Spinal cord (tissue), 10 donors: ENCODE results near the gene GCNT2. TPM values are rescaled to one million over a fixed set of nuclear protein-coding genes. Genes with fewer than 3 reads are reported as not detected.
"Not testable (repeated sequence)": the region's sequence is repeated elsewhere in the genome, so short reads cannot be mapped to it uniquely, and the experiment has no call there.

Experiments
- DNase-seq, 6 donors: peaks; one replicate each; pipeline versions ENCODE4 v3.0.0 to v3.0.0-alpha.2; 2013 to 2015; ENCODE audit warnings: low spot score in 6 of 6, low read depth in 4 of 6
- H3K27ac ChIP-seq: one replicate; pipeline ENCODE4 v1.5.1; 2013; ENCODE audit warnings: low read depth, low read length, control low read depth
- H3K27me3 ChIP-seq: one replicate; pipeline ENCODE4 v1.6.1; 2013; ENCODE audit warnings: low read length; ENCODE audit not compliant: control insufficient read depth, insufficient read depth
- H3K36me3 ChIP-seq: one replicate; pipeline ENCODE4 v1.6.1; 2013; ENCODE audit warnings: low read length; ENCODE audit not compliant: control insufficient read depth, insufficient read depth
- H3K4me1 ChIP-seq: one replicate; pipeline ENCODE4 v1.6.1; 2013; ENCODE audit warnings: low read length; ENCODE audit not compliant: control insufficient read depth, insufficient read depth
- H3K4me3 ChIP-seq: one replicate; pipeline ENCODE4 v1.5.1; 2013; ENCODE audit warnings: low read depth, low read length, control low read depth
- H3K9me3 ChIP-seq: one replicate; pipeline ENCODE4 v1.6.1; 2013; ENCODE audit warnings: low read length; ENCODE audit not compliant: control insufficient read depth, insufficient read depth
- WGBS: methylation state at CpG from one replicate; pipeline ENCODE4 v1.1.5; 2013; ENCODE audit warnings: missing lambda C conversion rate; ENCODE audit not compliant: insufficient coverage; 5-methylcytosine and 5-hydroxymethylcytosine counted together
- polyA plus RNA-seq, 2 donors: library from polyadenylated mRNA; unstranded; fragments of 120-200 nt; gene quantifications; one replicate each; pipeline ENCODE4 v1.2.1, GENCODE V29; 2013; ENCODE audit not compliant: insufficient read length in 2 of 2
- total RNA-seq, 2 donors: library from RNA; depleted of rRNA in 1 of 2; stranded (reverse); fragments of 120-200 nt in 1 of 2; fragments of >200 nt in 1 of 2; gene quantifications; one replicate each; pipeline versions ENCODE4 v1.2.3 to v1.2.4, GENCODE V29; 2013 to 2014
- donor health status: healthy.

Gene GCNT2
- total and polyA plus RNA-seq, 4 donors, result 7.9 to 28.8 (median 13.2) TPM

GRCh38 chr6:10510592-10511367 is 10.4 kb upstream of the GCNT2 start:
- DNase-seq, result peak in 5 of 6 donors; percentile 15 to 84 (median 33)
- no peak overlapping the region for H3K27ac ChIP-seq
- no peaks in the 10 kb centered on the region for H3K27me3 ChIP-seq
- H3K9me3 ChIP-seq, result no peaks in the 10 kb centered on the region
- H3K4me1 ChIP-seq, result peaks cover 5% of the 10 kb centered on the region
- H3K36me3 ChIP-seq, result no peaks in the 10 kb centered on the region
- H3K4me3 ChIP-seq, result no peak overlapping the region
- 64% methylated on average over 10 of the region's 17 CpGs for WGBS

DNA sequence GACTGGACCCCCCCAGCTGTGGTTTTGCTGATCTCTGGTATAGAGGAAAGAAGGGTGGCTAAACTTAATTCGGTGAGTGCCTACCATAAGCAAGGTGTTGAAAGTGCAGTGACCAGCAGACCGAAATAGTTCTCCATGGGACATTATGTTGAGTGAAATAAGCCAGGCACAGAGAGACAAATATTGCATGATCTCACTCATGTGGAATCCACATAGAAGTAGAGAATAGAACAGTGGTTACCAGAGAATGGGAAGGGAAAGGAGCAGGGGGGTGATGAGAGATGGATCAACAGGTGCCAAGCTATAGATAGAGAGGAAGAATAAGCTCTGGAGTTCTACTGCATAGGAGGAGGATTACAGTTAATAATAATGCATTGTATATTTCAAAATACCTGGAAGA is 9.7 kb upstream of the GCNT2 start:
- Histone ChIP-seq H3K27me3 (no peaks in the 10 kb centered on the region), H3K4me3 (no peak overlapping the region), H3K36me3 (no peaks in the 10 kb centered on the region), H3K9me3 (no peaks in the 10 kb centered on the region), H3K27ac (no peak overlapping the region), H3K4me1 (peaks cover 5% of the 10 kb centered on the region)
- DNase-seq, result no peak
- WGBS, result 83% methylated on average over 1 of the region's 2 CpGs

DNA sequence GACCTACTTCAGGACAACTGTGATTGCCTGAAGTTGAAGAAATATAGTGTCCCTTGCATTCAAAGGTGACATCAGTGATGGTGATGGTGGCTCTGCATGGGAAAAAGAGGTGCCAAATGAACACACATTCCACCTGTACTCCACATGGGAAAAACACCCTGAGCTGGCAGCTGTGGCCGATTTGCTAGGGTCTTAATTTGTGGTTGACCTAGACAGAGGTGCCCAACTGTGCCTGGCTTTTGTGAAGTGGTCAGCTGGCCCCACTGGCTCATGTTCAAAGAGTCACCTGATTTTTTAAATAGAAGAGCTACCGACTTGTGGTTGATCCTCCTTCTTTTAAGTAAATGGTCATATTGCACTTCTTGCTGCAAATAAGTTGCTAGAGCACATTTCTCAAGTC is 7.6 kb upstream of the GCNT2 start:
- Histone ChIP-seq H3K4me1 (peaks cover 5% of the 10 kb centered on the region), H3K27ac (no peak overlapping the region), H3K9me3 (no peaks in the 10 kb centered on the region), H3K36me3 (no peaks in the 10 kb centered on the region), H3K27me3 (no peaks in the 10 kb centered on the region), H3K4me3 (no peak overlapping the region)
- 80% methylated on average over 1 of the region's 2 CpGs for WGBS
- no peak for DNase-seq

DNA sequence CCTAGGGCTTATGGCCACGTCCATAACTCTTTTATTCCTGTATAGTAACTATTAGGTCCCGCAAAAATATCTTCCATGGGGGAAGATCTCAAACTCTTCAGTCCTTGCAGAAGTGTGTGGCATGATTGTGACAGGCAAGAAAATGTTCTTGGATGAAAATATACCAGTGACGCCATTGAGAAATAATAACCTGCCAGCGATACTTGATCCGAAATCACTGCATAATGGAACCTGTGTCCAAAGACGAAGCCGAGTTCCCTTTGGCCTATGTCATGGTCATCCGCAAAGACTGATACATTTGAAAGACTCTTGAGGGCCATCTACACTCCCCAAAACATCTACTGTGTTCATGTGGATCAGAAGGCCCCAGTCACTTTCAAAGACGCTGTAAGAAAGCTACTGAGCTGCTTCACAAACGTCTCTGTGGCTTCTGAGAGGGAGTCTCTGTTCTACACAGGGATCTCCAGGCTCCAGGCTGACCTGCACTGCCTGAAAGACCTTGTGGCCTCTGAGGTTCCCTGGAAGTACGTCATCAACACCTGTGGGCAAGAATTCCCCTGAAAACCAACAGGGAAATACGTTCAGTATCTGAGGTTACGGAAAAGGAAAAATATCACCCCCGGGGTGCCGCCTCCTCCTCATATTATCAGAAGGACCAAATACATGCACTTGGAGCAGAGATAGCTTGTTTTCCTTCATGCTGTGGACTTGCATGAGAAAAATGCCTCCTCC is 6.9 kb upstream of the GCNT2 start:
- no peak overlapping the region for H3K4me3 ChIP-seq
- peaks cover 5% of the 10 kb centered on the region for H3K4me1 ChIP-seq
- no peaks in the 10 kb centered on the region for H3K27me3 ChIP-seq
- 69% methylated on average over 11 of the region's 15 CpGs for WGBS
- H3K9me3 ChIP-seq, result no peaks in the 10 kb centered on the region
- no peaks in the 10 kb centered on the region for H3K36me3 ChIP-seq
- no peak for DNase-seq
- H3K27ac ChIP-seq, result no peak overlapping the region

DNA sequence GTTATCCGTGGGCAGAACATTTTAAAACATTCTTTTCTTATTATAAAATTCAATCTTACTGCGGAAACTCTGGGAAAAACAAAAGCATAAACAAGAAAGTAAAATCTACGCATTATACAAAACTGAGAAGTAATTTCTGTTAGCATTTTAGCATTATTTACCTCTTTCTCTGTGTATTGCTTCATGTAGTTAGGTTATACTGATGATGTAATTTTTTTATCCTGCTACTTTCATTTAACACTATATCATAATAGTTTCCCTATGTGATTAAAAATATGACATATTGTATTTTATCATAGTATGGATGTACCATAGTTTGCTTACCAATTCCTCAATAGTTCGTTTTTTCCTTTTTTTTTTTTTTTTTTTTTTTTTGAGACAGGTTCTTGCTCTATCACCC is 4.2 kb upstream of the GCNT2 start:
- Histone ChIP-seq H3K36me3 (no peaks in the 10 kb centered on the region), H3K27me3 (no peaks in the 10 kb centered on the region), H3K4me3 (no peak overlapping the region), H3K4me1 (no peaks in the 10 kb centered on the region), H3K27ac (no peak overlapping the region), H3K9me3 (no peaks in the 10 kb centered on the region)
- WGBS, result no CpG with 5 or more reads among the region's 4 CpGs
- no peak for DNase-seq

- no peaks in the 10 kb centered on the region for H3K9me3 ChIP-seq
- no peaks in the 10 kb centered on the region for H3K27me3 ChIP-seq
- no peak overlapping the region for H3K4me3 ChIP-seq
- DNase-seq, result no peak
- no peaks in the 10 kb centered on the region for H3K36me3 ChIP-seq
- no peaks in the 10 kb centered on the region for H3K4me1 ChIP-seq
- no peak overlapping the region for H3K27ac ChIP-seq
- 100% methylated on average over 2 of the region's 7 CpGs for WGBS
These were observed 2.4 kb upstream of the GCNT2 start for GRCh38 chr6:10518557-10519407.

DNA sequence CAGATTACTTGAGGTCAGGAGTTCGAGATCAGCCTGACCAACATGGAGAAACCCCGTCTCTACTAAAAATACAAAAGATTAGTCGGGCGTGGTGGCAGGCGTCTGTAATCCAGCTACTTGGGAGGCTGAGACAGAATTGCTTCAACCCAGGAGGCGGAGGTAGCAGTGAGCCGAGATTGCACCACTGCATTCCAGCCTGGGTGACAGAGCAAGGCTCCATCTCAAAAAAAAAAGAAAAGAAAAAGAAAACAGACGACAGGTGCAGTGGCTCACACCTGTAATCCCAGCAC is 1.8 kb upstream of the GCNT2 start:
- H3K36me3 ChIP-seq, H3K4me3 ChIP-seq, H3K9me3 ChIP-seq, H3K27me3 ChIP-seq, DNase-seq, H3K4me1 ChIP-seq, H3K27ac ChIP-seq: not testable (repeated sequence)
- 76% methylated on average over 6 of the region's 8 CpGs for WGBS

GRCh38 chr6:10520468-10520867 is 683 bp upstream of the GCNT2 start:
- no peak overlapping the region for H3K27ac ChIP-seq
- H3K9me3 ChIP-seq, result no peaks in the 10 kb centered on the region
- no peaks in the 10 kb centered on the region for H3K27me3 ChIP-seq
- no peak for DNase-seq
- no peaks in the 10 kb centered on the region for H3K4me1 ChIP-seq
- WGBS, result 89% methylated on average over 2 of the region's 2 CpGs
- H3K4me3 ChIP-seq, result no peak overlapping the region
- no peaks in the 10 kb centered on the region for H3K36me3 ChIP-seq

DNA sequence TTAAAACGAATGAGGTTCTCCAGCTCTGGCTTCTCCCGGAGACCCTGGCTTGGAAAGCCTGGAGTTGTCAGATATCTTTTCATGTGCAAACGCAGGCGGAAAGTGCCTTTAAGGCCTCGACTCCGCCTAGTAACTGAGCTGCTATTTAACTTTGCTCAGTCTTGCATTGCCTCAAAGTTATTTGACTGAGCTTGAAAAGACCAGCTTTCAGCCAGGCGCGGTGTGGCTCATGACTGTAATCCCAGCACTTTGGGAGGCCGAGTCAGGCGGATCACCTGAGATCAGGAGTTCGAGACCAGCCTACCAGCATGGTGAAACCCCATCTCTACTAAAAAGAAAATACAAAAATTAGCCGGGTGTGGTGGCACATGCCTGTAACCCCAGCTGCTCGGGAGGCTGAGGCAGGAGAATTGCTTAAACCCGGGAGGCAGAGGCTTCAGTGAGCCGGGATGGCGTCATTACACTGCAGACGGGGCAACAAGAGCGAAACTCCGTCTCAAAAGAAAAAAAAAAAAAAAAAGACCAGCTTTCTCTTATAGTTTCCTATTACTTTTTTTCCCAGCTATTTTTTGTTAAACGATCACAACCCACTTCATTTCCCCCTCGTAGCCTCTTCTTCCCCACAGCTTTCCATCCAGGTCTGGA is 1.9 kb downstream of the GCNT2 start:
- WGBS, result 68% methylated on average over 19 of the region's 21 CpGs
- no peaks in the 10 kb centered on the region for H3K9me3 ChIP-seq
- DNase-seq, result no peak
- no peak overlapping the region for H3K4me3 ChIP-seq
- no peaks in the 10 kb centered on the region for H3K4me1 ChIP-seq
- H3K27me3 ChIP-seq, result no peaks in the 10 kb centered on the region
- no peak overlapping the region for H3K27ac ChIP-seq
- H3K36me3 ChIP-seq, result no peaks in the 10 kb centered on the region
